Trophoblast cell (in vitro differentiated cells and primary cell): ENCODE data around the gene SLC5A4.

Experiments
- DNase-seq, 2 donors: peaks; one replicate each; pipeline ENCODE4 v3.0.0-alpha.2; 2016
- H2AFZ ChIP-seq: 2 replicates; pipeline ENCODE4 v1.6.1; 2013; ENCODE audit warnings: low read length, moderate library complexity, mild to moderate bottlenecking; ENCODE audit not compliant: insufficient read depth, poor library complexity
- H2AK5ac ChIP-seq: 2 replicates; pipeline ENCODE4 v1.6.1; 2013; ENCODE audit warnings: mild to moderate bottlenecking, low read length
- H2BK120ac ChIP-seq: 2 replicates; pipeline ENCODE4 v1.6.1; 2013; ENCODE audit warnings: low read length, mild to moderate bottlenecking, moderate library complexity; ENCODE audit not compliant: insufficient read depth, poor library complexity
- H2BK12ac ChIP-seq: 2 replicates; pipeline ENCODE4 v1.6.1; 2013; ENCODE audit warnings: mild to moderate bottlenecking, low read length, moderate library complexity
- H2BK5ac ChIP-seq: 2 replicates; pipeline ENCODE4 v1.6.1; 2013; ENCODE audit warnings: low read length, low read depth, moderate library complexity, mild to moderate bottlenecking; ENCODE audit not compliant: poor library complexity
- H3K14ac ChIP-seq: 2 replicates; pipeline ENCODE4 v1.6.1; 2013; ENCODE audit warnings: mild to moderate bottlenecking, low read length
- H3K18ac ChIP-seq: 2 replicates; pipeline ENCODE4 v1.6.1; 2013; ENCODE audit warnings: mild to moderate bottlenecking, low read length
- H3K23ac ChIP-seq: 2 replicates; pipeline ENCODE4 v1.6.1; 2013; ENCODE audit warnings: low read length
- H3K27ac ChIP-seq: 2 replicates; pipeline ENCODE4 v1.5.1; 2013; ENCODE audit warnings: low read depth, mild to moderate bottlenecking, inconsistent platforms, low read length, moderate library complexity
- H3K27me3 ChIP-seq: 2 replicates; pipeline ENCODE4 v1.6.1; 2013; ENCODE audit warnings: inconsistent platforms, mild to moderate bottlenecking, low read length, moderate library complexity; ENCODE audit not compliant: insufficient read depth
- H3K36me3 ChIP-seq, 2 experiments: 1 replicate in 1 of 2; 2 replicates in 1 of 2; pipeline ENCODE4 v1.6.1; 2013; ENCODE audit warnings: low read length in 2 of 2, mild to moderate bottlenecking in 2 of 2, moderate library complexity in 1 of 2; ENCODE audit not compliant: insufficient read depth in 2 of 2, control insufficient read depth in 1 of 2
- H3K4ac ChIP-seq: 2 replicates; pipeline ENCODE4 v1.6.1; 2013; ENCODE audit warnings: low read depth, mild to moderate bottlenecking, low read length, moderate library complexity
- H3K4me1 ChIP-seq, 2 experiments: 1 replicate in 1 of 2; 2 replicates in 1 of 2; pipeline ENCODE4 v1.6.1; 2013; ENCODE audit warnings: low read length in 2 of 2, mild to moderate bottlenecking in 2 of 2, moderate library complexity in 1 of 2; ENCODE audit not compliant: insufficient read depth in 2 of 2, control insufficient read depth in 1 of 2
- H3K4me2 ChIP-seq: 2 replicates; pipeline ENCODE4 v1.6.1; 2013; ENCODE audit warnings: inconsistent platforms, mild to moderate bottlenecking, low read length, moderate library complexity
- H3K4me3 ChIP-seq: 2 replicates; pipeline ENCODE4 v1.5.1; 2013; ENCODE audit warnings: mild to moderate bottlenecking, low read depth, low read length, inconsistent platforms
- H3K79me1 ChIP-seq: one replicate; pipeline ENCODE4 v1.6.1; 2013; ENCODE audit warnings: low read length
- H3K79me2 ChIP-seq: 2 replicates; pipeline ENCODE4 v1.6.1; 2013; ENCODE audit warnings: low read length, mild to moderate bottlenecking; ENCODE audit not compliant: control insufficient read depth, insufficient read depth, poor library complexity
- H3K9ac ChIP-seq: 2 replicates; pipeline ENCODE4 v1.6.1; 2013; ENCODE audit warnings: mild to moderate bottlenecking, low read length
- H3K9me3 ChIP-seq: 2 replicates; pipeline ENCODE4 v1.6.1; 2013; ENCODE audit warnings: low read depth, mild to moderate bottlenecking, control low read depth, inconsistent platforms, low read length; ENCODE audit not compliant: insufficient read depth
- H4K12ac ChIP-seq: 2 replicates; pipeline ENCODE4 v1.6.1; 2013; ENCODE audit warnings: low read depth, mild to moderate bottlenecking, low read length, moderate library complexity
- H4K8ac ChIP-seq: 2 replicates; pipeline ENCODE4 v1.6.1; 2013; ENCODE audit warnings: low read depth, mild to moderate bottlenecking, low read length, moderate library complexity
- H4K91ac ChIP-seq: one replicate; pipeline ENCODE4 v1.6.1; 2013; ENCODE audit warnings: low read depth, mild to moderate bottlenecking, low read length, moderate library complexity
- WGBS: extraction: QIAGEN DNeasy Blood & Tissue Kit; methylation state at CpG from one replicate; pipeline ENCODE4 v1.1.7; 2013; ENCODE audit warnings: missing lambda C conversion rate; ENCODE audit not compliant: insufficient read length, insufficient coverage; ENCODE audit errors: extremely low coverage; 5-methylcytosine and 5-hydroxymethylcytosine counted together

The SLC5A4 gene

GRCh38 chr22:32202539-32203180, 52.5 kb downstream of the SLC5A4 start:
- no CpG with 5 or more reads among the region's 29 CpGs for WGBS

GRCh38 chr22:32202161-32202538, 53.0 kb downstream of the SLC5A4 start:
- Histone ChIP-seq H3K14ac (no peak overlapping the region), H3K4ac (no peak overlapping the region), H3K4me2 (no peak overlapping the region), H4K8ac (no peak overlapping the region), H3K4me1 (peaks cover 5 to 10% of the 10 kb centered on the region in 2 experiments), H3K9me3 (peaks cover 1% of the 10 kb centered on the region), H4K12ac (no peak overlapping the region), H3K79me2 (no peaks in the 10 kb centered on the region), H3K27ac (no peak overlapping the region), H3K79me1 (no peaks in the 10 kb centered on the region), H2BK120ac (no peak overlapping the region), H2BK12ac (no peak overlapping the region), H2AFZ (no peak overlapping the region), H3K27me3 (peaks cover 12% of the 10 kb centered on the region), H2AK5ac (no peak overlapping the region), H3K9ac (no peak overlapping the region), H2BK5ac (no peak overlapping the region), H4K91ac (no peak overlapping the region), H3K23ac (no peak overlapping the region), H3K36me3 (no peaks in the 10 kb centered on the region), H3K4me3 (no peak overlapping the region), H3K18ac (no peak overlapping the region)
- DNase-seq: no peak
- no CpG with 5 or more reads among the region's 4 CpGs for WGBS

More at GRCh38 chr22:32202539-32203180, 52.5 kb downstream of the SLC5A4 start:
- no peak overlapping the region for H2BK12ac ChIP-seq
- no peak overlapping the region for H3K4me2 ChIP-seq
- no peaks in the 10 kb centered on the region for H3K36me3 ChIP-seq
- no peak overlapping the region for H4K12ac ChIP-seq
- H3K18ac ChIP-seq: no peak overlapping the region
- no peak overlapping the region for H2BK120ac ChIP-seq
- H4K8ac ChIP-seq: no peak overlapping the region
- no peak overlapping the region for H4K91ac ChIP-seq
- H2AK5ac ChIP-seq: no peak overlapping the region
- H3K79me1 ChIP-seq: no peaks in the 10 kb centered on the region
- DNase-seq: peak; percentile 41 to 56
- peaks cover 5 to 10% of the 10 kb centered on the region in 2 experiments for H3K4me1 ChIP-seq
- H2AFZ ChIP-seq: no peak overlapping the region
- no peaks in the 10 kb centered on the region for H3K79me2 ChIP-seq
- H2BK5ac ChIP-seq: no peak overlapping the region
- no peak overlapping the region for H3K14ac ChIP-seq
- H3K9ac ChIP-seq: no peak overlapping the region
- peaks cover 1% of the 10 kb centered on the region for H3K9me3 ChIP-seq
- H3K4ac ChIP-seq: no peak overlapping the region
- no peak overlapping the region for H3K23ac ChIP-seq
- no peak overlapping the region for H3K27ac ChIP-seq
- peaks cover 12% of the 10 kb centered on the region for H3K27me3 ChIP-seq
- H3K4me3 ChIP-seq: no peak overlapping the region

GRCh38 chr22:32200752-32201151, 54.4 kb downstream of the SLC5A4 start:
- H3K36me3 ChIP-seq: no peaks in the 10 kb centered on the region
- H3K4me3 ChIP-seq: no peak overlapping the region
- H3K9ac ChIP-seq: no peak overlapping the region
- no peak overlapping the region for H4K91ac ChIP-seq
- no peaks in the 10 kb centered on the region for H3K79me1 ChIP-seq
- DNase-seq: peak in 1 of 2 donors; percentile 21
- H3K9me3 ChIP-seq: no peaks in the 10 kb centered on the region
- no peak overlapping the region for H3K27ac ChIP-seq
- H3K23ac ChIP-seq: no peak overlapping the region
- no peak overlapping the region for H3K4ac ChIP-seq
- no peak overlapping the region for H2AFZ ChIP-seq
- H2AK5ac ChIP-seq: no peak overlapping the region
- WGBS: no CpG with 5 or more reads among the region's 10 CpGs
- H2BK5ac ChIP-seq: no peak overlapping the region
- H3K18ac ChIP-seq: no peak overlapping the region
- no peaks in the 10 kb centered on the region for H3K79me2 ChIP-seq
- H2BK12ac ChIP-seq: no peak overlapping the region
- no peak overlapping the region for H3K4me2 ChIP-seq
- H4K8ac ChIP-seq: no peak overlapping the region
- H3K27me3 ChIP-seq: peaks cover 12% of the 10 kb centered on the region
- H3K4me1 ChIP-seq: peaks cover 5 to 10% of the 10 kb centered on the region in 2 experiments
- no peak overlapping the region for H4K12ac ChIP-seq
- no peak overlapping the region for H2BK120ac ChIP-seq
- H3K14ac ChIP-seq: no peak overlapping the region

DNA sequence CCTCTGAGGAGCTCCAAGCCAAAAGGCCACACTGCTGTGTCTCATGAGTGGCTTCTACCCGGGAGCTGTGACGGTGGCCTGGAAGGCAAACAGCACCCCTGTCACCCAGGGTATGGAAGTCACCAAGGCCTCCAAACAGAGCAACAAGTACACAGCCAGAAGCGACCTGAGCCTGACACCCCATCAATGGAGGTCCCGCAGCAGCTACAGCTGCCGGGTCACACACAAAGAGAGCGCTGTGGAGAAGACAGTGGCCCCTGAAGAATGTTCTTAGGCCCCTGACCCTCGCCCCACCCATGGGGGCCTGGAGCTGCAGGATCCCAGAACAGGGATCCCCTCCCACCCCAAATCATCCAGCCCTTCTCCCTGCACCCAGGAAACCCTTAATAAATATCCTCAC, 55.2 kb downstream of the SLC5A4 start:
- Histone ChIP-seq H4K8ac (no peak overlapping the region), H3K79me2 (no peaks in the 10 kb centered on the region), H3K4ac (no peak overlapping the region), H3K79me1 (no peaks in the 10 kb centered on the region), H3K18ac (no peak overlapping the region), H2BK120ac (no peak overlapping the region), H3K9ac (no peak overlapping the region), H2BK5ac (no peak overlapping the region), H3K23ac (no peak overlapping the region), H4K91ac (no peak overlapping the region), H3K14ac (no peak overlapping the region), H3K9me3 (no peaks in the 10 kb centered on the region), H3K27ac (no peak overlapping the region), H3K36me3 (no peaks in the 10 kb centered on the region), H4K12ac (no peak overlapping the region), H2AK5ac (no peak overlapping the region), H3K4me2 (no peak overlapping the region), H2AFZ (no peak overlapping the region), H3K4me1 (peaks cover 5 to 6% of the 10 kb centered on the region in 2 experiments), H3K27me3 (peaks cover 12% of the 10 kb centered on the region), H3K4me3 (no peak overlapping the region), H2BK12ac (no peak overlapping the region)
- no CpG with 5 or more reads among the region's 7 CpGs for WGBS
- no peak for DNase-seq
